Naive thymus-derived CD8-positive, alpha-beta T cell (primary cell): ENCODE results near the gene MYOM1. TPM values are rescaled to one million over a fixed set of nuclear protein-coding genes. Genes with fewer than 3 reads are reported as not detected.
"Not testable (repeated sequence)": the region's sequence is repeated elsewhere in the genome, so short reads cannot be mapped to it uniquely, and the experiment has no call there.

Experiments
- ATAC-seq, 2 donors: fragments of 150-1000 bp; cut with Tn5 transposase in 1 of 2; sonication (Bioruptor Pico), chemical (Tn5 transposase) in 1 of 2; 1 replicate in 1 of 2; 2 replicates in 1 of 2; pipeline ENCODE4 v1.10.0; 2021; ENCODE audit warnings: mild to moderate bottlenecking in 2 of 2, moderate library complexity in 2 of 2
- POLR2A ChIA-PET: fragments of 350-600 bp; sonication (Branson Sonifier 250); formaldehyde crosslinking; loops from one replicate; lab custom pipeline; 2021; ENCODE audit warnings: antibody characterized with exemption; lab: Charles Lee
- DNase-seq, 10 donors: peaks; one replicate each; pipeline versions ENCODE4 v3.0.0 to v3.0.0-alpha.2; 2020 to 2022
- H3K27ac Mint-ChIP-seq, 10 donors: one replicate each; pipeline ENCODE4 v1.8.0; 2020 to 2022; ENCODE audit warnings: mild to moderate bottlenecking in 10 of 10, mixed read lengths in 10 of 10, moderate library complexity in 4 of 10, inconsistent platforms in 1 of 10
- H3K27me3 Mint-ChIP-seq, 5 donors: one replicate each; pipeline ENCODE4 v1.8.0; 2021 to 2022; ENCODE audit warnings: mixed read lengths in 5 of 5
- H3K36me3 Mint-ChIP-seq, 3 donors: one replicate each; pipeline ENCODE4 v1.8.0; 2020 to 2022; ENCODE audit warnings: mixed read lengths in 3 of 3, mild to moderate bottlenecking in 2 of 3, inconsistent platforms in 1 of 3
- H3K4me1 Mint-ChIP-seq, 4 donors: one replicate each; pipeline ENCODE4 v1.8.0; 2021 to 2022; ENCODE audit warnings: mixed read lengths in 4 of 4
- H3K4me3 Mint-ChIP-seq, 10 donors: one replicate each; pipeline ENCODE4 v1.8.0; 2020 to 2022; ENCODE audit warnings: mild to moderate bottlenecking in 10 of 10, mixed read lengths in 10 of 10, moderate library complexity in 6 of 10, inconsistent platforms in 1 of 10
- H3K9me3 Mint-ChIP-seq, 9 donors: one replicate each; pipeline ENCODE4 v1.8.0; 2020 to 2022; ENCODE audit warnings: mixed read lengths in 9 of 9, mild to moderate bottlenecking in 3 of 9, inconsistent platforms in 1 of 9, moderate library complexity in 1 of 9
- polyA plus RNA-seq, 3 donors: library from polyadenylated mRNA; unstranded; fragments of 300-500 nt; fragmentation: Illumina TruSeq; gene quantifications; one replicate each; pipeline ENCODE4 v1.2.3, GENCODE V29; 2021
- total RNA-seq, 8 experiments: library from RNA in 2 of 8; stranded (reverse) in 2 of 8; gene quantifications; one replicate each; pipeline ENCODE4 v1.2.3 and lab custom pipeline; 2021 to 2026

Gene MYOM1
- total and polyA plus RNA-seq, 5 experiments from 2014 or later: 0.52 to 5.6 (median 1.5) TPM

DNA sequence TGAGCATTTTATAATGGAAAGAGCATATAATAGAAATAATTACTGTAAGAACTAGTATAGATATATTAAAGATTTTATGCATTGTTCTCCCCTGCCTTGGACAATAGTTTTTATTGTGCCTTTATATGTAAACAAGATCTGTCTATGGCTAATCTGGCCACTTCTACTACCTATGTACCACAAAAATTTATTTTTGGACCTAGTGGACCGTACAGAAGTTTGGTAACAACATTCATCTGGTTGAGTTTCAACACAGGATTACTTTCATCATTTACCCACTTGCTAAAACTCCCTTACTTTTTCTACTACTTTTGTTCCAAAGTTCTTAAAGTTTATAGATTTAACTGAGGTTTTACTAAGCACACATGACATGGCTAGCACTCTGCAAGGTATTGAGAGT, 13.2 kb upstream of the MYOM1 start:
- Mint-ChIP-seq H3K27me3 (no peaks in the 10 kb centered on the region), H3K9me3 (no peaks in the 10 kb centered on the region), H3K4me1 (peaks cover 0 to 6% (median 2%) of the 10 kb centered on the region in 4 donors), H3K36me3 (peaks cover 0 to 15% (median 13%) of the 10 kb centered on the region in 3 donors), H3K27ac (no peak overlapping the region), H3K4me3 (no peak overlapping the region)
- ATAC-seq (no peak), DNase-seq (no peak)
- POLR2A ChIA-PET: no interaction called here

DNA sequence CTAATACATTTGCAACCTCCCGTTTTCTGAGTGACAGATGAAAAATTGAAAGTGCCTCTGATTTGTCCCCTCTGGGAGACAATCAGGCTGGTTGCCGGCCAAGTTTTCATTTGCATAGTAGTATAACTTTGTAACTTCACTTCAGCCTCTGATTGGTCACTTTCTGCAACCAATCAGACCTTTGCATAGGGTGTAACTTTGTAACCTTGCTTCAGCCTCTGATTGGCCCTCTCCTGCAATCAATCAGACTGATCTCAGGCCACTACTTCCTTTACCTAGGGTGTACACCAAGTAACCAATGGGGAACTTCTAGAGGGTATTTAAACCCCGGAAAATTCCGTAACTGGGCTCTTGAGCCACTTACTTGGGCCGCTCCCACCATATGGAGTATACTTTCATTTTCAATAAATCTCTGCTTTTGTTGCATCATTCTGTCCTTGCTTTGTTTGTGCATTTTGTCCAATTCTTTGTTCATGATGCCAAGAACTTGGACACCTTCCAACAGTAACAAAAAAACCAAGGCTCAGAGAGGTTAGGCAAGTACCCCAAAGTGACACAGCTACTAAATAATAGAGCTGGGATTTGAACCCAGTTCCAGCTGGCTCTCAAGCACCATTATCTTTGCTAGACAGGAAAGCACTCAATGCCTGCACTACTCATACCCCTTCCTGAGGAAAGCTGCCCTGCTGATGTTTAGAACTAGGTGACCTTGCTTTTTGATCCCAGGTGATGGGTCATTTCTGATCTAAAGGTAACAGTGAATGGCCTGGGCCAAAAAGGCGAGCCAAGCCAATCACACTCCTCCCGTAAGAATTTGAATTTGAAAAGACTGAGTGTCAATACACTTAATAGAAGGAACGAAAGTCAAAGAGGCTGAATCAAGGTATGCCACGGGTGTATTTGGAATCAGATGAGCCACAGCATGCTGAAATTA, 10.9 kb upstream of the MYOM1 start:
- POLR2A ChIA-PET: interaction anchor here (0.6 kb wide), 1 partner anchor 212 kb away, joined by 3 read pairs; no protein-coding TSS in a partner anchor
- Mint-ChIP-seq H3K27ac (peak overlapping the region in 1 of 10 donors; percentile 76), H3K36me3 (peaks cover 0 to 15% (median 13%) of the 10 kb centered on the region in 3 donors), H3K9me3 (no peaks in the 10 kb centered on the region), H3K4me1 (peaks cover 0 to 6% (median 2%) of the 10 kb centered on the region in 4 donors), H3K27me3 (no peaks in the 10 kb centered on the region), H3K4me3 (no peak overlapping the region)
- ATAC-seq: no peak
- DNase-seq: no peak

DNA sequence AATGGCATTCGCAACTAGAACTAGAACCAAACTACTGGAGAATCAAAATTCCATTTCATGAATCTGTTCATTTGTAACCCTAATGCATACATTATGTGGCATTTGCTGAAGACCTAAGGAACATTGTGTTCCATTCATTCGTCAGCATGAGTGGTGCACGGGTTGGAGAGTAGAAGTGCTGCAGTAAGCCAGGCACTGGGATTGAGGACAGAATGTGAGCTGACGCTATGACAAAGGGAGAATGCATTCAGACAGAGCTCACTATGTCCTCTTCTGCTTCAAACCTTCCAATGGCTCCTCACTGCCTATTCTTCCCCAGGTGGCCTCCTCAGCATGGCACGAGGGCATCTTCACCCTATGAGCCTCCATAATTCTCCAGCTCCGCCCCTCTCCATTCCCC, 6.3 kb upstream of the MYOM1 start:
- POLR2A ChIA-PET: no interaction called here
- no peak for ATAC-seq
- peak overlapping the region in 1 of 10 donors; percentile 53 for H3K27ac Mint-ChIP-seq
- no peaks in the 10 kb centered on the region for H3K27me3 Mint-ChIP-seq
- H3K4me1 Mint-ChIP-seq: peaks cover 2 to 6% (median 4%) of the 10 kb centered on the region in 4 donors
- no peaks in the 10 kb centered on the region for H3K9me3 Mint-ChIP-seq
- DNase-seq: no peak
- H3K4me3 Mint-ChIP-seq: no peak overlapping the region
- peaks cover 0 to 5% (median 2%) of the 10 kb centered on the region in 3 donors for H3K36me3 Mint-ChIP-seq

DNA sequence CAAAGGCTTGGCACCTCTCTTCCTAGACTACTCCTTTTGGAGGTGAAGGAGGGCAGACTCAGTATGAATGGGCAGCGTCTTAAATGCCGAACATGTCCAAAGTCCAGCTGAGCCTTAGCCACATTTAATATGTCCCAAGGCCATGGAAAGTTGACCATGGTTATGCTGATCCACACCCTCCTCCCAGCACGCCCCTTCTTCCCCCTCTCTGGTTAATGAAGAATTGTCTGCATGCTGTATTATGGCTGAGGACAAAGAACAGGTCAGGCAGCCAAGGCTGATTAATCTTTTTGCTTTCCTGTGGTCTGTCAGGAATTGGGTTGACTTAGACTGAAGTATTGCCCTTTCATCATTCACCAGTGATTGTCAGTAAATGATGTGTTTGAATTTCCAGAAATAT, 5.8 kb upstream of the MYOM1 start:
- H3K36me3 Mint-ChIP-seq: peaks cover 0 to 5% (median 0%) of the 10 kb centered on the region in 3 donors
- H3K4me1 Mint-ChIP-seq: peaks cover 0 to 6% (median 1%) of the 10 kb centered on the region in 4 donors
- POLR2A ChIA-PET: no interaction called here
- no peaks in the 10 kb centered on the region for H3K9me3 Mint-ChIP-seq
- DNase-seq: no peak
- H3K27me3 Mint-ChIP-seq: no peaks in the 10 kb centered on the region
- no peak overlapping the region for H3K4me3 Mint-ChIP-seq
- no peak for ATAC-seq
- H3K27ac Mint-ChIP-seq: no peak overlapping the region

DNA sequence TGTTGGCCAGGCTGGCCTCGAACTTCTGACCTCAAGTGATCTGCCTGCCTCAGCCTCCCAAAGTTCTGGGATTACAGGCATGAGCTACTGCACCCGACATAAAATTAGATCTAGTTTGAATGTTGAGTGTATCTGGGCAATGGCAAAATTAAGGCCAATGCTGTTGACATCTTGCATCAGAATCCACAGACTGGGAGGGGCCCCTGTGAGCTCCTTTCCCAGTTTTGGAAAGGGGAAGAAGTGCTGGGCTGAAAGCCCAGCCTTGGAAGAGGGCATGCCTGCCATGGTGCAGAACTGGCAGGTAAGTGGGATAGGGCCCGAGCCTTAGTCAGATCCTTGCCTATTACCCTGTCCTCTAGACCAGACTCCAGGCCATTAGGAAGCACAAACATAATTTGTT, 4.5 kb upstream of the MYOM1 start:
- DNase-seq (no peak), ATAC-seq (no peak)
- Mint-ChIP-seq H3K36me3 (peaks cover 0 to 5% (median 0%) of the 10 kb centered on the region in 3 donors), H3K4me3 (no peak overlapping the region), H3K9me3 (no peaks in the 10 kb centered on the region), H3K27me3 (no peaks in the 10 kb centered on the region), H3K27ac (no peak overlapping the region), H3K4me1 (peaks cover 0 to 6% (median 1%) of the 10 kb centered on the region in 4 donors)
- POLR2A ChIA-PET: no interaction called here

DNA sequence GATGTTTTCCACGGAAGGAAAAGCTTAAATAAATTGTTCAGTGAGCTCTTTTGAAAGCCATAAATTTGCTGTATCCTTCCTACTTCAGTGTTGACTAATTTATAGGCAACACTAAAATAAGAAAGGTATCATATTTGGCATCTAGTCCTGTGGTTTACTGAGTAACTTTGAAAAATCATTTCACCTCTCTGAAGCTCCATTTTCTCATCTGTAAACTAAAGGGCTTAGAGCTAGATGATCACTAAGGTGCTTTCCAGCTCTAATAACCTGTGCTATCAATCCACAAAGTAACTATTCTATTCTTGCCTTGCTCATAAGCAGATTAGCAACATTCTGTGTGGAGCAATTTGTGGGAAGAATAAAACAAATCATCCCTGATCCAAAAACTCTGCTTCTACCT, 3.6 kb upstream of the MYOM1 start:
- Mint-ChIP-seq H3K27ac (no peak overlapping the region), H3K27me3 (no peaks in the 10 kb centered on the region), H3K4me1 (peaks cover 0 to 6% (median 1%) of the 10 kb centered on the region in 4 donors), H3K36me3 (peaks cover 0 to under 1% (median 0%) of the 10 kb centered on the region in 3 donors), H3K9me3 (no peaks in the 10 kb centered on the region), H3K4me3 (no peak overlapping the region)
- no peak for DNase-seq
- no peak for ATAC-seq
- POLR2A ChIA-PET: no interaction called here

DNA sequence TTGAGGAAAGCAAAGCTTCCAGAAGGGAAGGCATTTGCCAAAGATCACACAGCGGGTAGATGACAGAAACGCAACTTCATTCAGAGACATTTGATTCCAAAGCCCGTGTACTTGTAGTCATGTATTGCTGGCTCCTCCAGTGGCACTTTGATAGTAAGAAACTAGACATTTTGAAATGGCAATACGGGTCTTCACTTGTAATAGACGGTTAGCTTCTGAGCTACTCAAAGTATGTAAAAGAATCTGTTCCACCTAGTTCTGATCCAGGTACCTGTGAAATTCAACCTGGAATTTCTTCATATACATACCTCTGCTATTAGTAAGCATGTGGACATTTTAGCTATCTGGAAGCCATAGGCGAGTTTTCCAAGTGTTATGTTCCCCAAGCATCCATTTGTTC, 1.7 kb upstream of the MYOM1 start:
- Mint-ChIP-seq H3K4me3 (no peak overlapping the region), H3K27me3 (no peaks in the 10 kb centered on the region), H3K27ac (no peak overlapping the region), H3K36me3 (peaks cover 0 to 2% (median 0%) of the 10 kb centered on the region in 3 donors), H3K9me3 (no peaks in the 10 kb centered on the region), H3K4me1 (peaks cover 0 to 6% (median 1%) of the 10 kb centered on the region in 4 donors)
- no peak for DNase-seq
- no peak for ATAC-seq
- POLR2A ChIA-PET: no interaction called here

DNA sequence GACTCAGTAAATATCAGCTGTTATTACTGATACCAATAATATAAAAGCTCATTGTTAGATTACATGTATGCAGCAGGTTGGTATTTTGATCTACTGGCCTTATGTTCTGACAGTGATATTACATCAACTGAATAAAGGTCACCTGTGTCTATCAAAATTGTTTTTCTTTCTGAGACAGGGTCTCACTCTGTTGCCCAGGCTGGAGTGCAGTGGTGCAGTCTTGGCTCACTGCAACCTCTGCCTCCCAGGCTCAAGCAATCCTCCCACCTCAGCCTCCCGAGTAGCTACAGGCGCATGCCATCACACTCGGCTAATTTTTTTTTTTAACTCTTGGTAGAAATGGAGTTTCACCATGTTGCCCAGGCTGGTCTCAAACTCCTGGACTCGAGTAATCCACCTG, 1.1 kb upstream of the MYOM1 start:
- DNase-seq, ATAC-seq, H3K27me3 Mint-ChIP-seq, H3K9me3 Mint-ChIP-seq, H3K4me3 Mint-ChIP-seq, H3K4me1 Mint-ChIP-seq, H3K36me3 Mint-ChIP-seq, POLR2A ChIA-PET, H3K27ac Mint-ChIP-seq: not testable (repeated sequence)

DNA sequence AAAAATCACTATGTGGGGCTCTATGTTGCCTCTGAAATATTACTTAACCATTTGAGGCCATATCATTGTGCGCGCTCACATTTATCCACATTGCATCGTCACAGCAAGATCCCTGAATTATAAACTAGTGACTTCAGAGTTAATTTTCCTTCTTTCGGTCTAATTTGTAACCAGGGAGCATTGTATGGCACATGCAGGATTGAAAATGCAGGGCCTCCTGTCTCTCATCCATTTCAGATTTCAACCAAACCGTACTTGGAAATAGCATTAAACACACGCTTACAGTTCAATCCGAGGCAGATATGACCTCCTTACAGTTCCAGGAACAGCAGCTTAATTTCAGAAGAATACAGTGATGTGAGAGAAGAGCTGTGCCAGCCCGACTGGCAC, 532 bp downstream of the MYOM1 start:
- no peaks in the 10 kb centered on the region for H3K27me3 Mint-ChIP-seq
- H3K4me1 Mint-ChIP-seq: peaks cover 0 to 9% (median 1%) of the 10 kb centered on the region in 4 donors
- POLR2A ChIA-PET: no interaction called here
- H3K27ac Mint-ChIP-seq: no peak overlapping the region
- DNase-seq (no peak), ATAC-seq (no peak)
- peaks cover 0 to 4% (median 0%) of the 10 kb centered on the region in 3 donors for H3K36me3 Mint-ChIP-seq
- no peaks in the 10 kb centered on the region for H3K9me3 Mint-ChIP-seq
- no peak overlapping the region for H3K4me3 Mint-ChIP-seq

DNA sequence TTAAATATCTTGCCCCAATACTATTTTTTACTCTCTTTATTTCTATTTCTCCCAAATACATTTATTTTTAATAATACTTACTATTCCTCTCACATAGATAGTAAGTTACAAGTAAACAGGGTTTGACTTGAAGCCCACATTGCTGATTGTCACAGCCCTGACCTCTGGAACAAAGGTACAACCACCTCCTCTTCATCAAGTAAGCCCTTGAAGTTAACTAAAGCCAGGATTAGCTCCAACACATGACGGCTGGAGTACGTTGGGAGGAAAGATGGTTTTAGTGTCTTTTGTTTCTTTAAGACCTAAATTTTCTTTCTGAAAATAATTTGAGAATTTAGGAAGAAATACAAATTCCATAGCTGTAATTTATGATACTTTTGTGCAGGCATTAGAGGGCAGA, 949 bp downstream of the MYOM1 start:
- no peak for DNase-seq
- peaks cover 0 to 5% (median 0%) of the 10 kb centered on the region in 3 donors for H3K36me3 Mint-ChIP-seq
- H3K4me1 Mint-ChIP-seq: peaks cover 0 to 12% (median 2%) of the 10 kb centered on the region in 4 donors
- no peaks in the 10 kb centered on the region for H3K9me3 Mint-ChIP-seq
- POLR2A ChIA-PET: no interaction called here
- no peaks in the 10 kb centered on the region for H3K27me3 Mint-ChIP-seq
- no peak overlapping the region for H3K4me3 Mint-ChIP-seq
- ATAC-seq: no peak
- peak overlapping the region in 1 of 10 donors; percentile 74 for H3K27ac Mint-ChIP-seq

DNA sequence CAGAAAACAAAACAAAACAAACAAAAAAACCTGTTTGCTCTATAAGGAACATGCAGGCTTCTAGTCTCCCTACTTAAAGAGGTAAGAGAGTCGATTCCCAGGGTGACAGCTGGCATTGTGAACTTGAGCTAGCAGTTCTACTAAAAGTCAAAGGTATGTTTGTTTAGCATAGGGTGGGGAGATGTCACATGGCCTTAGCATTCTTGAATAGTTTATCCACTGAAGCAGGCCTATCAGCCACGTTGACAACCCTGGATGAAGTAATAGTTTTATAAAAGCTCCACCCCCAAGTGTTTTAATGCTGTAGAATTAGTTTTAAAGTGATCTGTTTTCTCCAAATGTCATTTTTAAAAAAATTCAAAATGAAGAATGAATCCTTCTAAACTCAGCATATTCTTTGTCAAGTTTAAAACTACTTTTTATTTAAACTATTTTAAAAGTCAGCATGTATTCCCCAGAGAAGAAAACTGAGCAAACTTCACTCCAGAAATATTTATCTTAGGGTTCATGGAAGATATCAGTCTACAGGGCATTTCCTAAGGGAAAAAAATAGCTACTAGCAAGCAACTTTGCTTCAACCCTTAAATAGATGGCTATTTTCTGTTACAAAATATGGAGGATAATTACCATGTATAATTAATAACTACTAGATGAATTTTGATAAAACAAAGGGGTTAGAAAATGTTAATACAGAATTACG, 1.7 kb downstream of the MYOM1 start:
- peak overlapping the region in 3 of 10 donors; percentile 47 to 87 (median 66) for H3K27ac Mint-ChIP-seq
- no peaks in the 10 kb centered on the region for H3K27me3 Mint-ChIP-seq
- no peak for DNase-seq
- H3K4me3 Mint-ChIP-seq: no peak overlapping the region
- H3K4me1 Mint-ChIP-seq: peaks cover 2 to 13% (median 8%) of the 10 kb centered on the region in 4 donors
- POLR2A ChIA-PET: interaction anchor here (0.7 kb wide), 1 partner anchor 187 kb away, joined by 3 read pairs; no protein-coding TSS in a partner anchor
- H3K9me3 Mint-ChIP-seq: no peaks in the 10 kb centered on the region
- peaks cover 0 to 5% (median 0%) of the 10 kb centered on the region in 3 donors for H3K36me3 Mint-ChIP-seq
- ATAC-seq: no peak

DNA sequence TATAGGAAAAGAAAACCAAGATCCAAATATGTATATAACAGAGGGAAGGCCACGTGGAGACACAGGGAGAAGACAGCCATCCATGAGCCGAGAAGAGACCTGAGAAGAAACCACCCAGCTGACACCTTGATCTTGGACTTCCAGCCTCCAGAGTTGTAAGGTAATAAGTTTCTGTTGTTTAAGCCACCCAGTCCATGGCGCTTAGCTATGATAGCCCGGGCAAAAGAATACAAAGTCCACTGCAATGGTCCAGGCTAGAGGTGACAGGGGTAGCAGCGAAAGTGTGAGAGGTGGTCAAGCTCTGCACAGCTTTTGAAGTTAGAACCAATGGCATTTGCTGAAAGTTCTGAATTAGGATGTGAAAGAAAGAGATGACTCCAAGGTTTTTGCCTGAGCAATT, 2.8 kb downstream of the MYOM1 start:
- Mint-ChIP-seq H3K9me3 (no peaks in the 10 kb centered on the region), H3K4me1 (peaks cover 3 to 16% (median 11%) of the 10 kb centered on the region in 4 donors), H3K27ac (peak overlapping the region in 3 of 10 donors; percentile 32 to 70 (median 36)), H3K36me3 (peaks cover 0 to 5% (median 0%) of the 10 kb centered on the region in 3 donors), H3K4me3 (no peak overlapping the region), H3K27me3 (no peaks in the 10 kb centered on the region)
- POLR2A ChIA-PET: no interaction called here
- no peak for ATAC-seq
- DNase-seq: no peak
